HL-60 (cell line): ENCODE measurements around the gene TRIM67.

Experiments used
- DNase-seq, 2 experiments: peaks; one replicate each; pipeline ENCODE4 v3.0.0-alpha.2; 2010 to 2020; ENCODE audit warnings: low read depth in 1 of 2, low spot score in 1 of 2
- H3K27ac ChIP-seq: fragments of 250-450 bp; sonication (Bioruptor Pico); replicated peaks from 2 replicates; pipeline ENCODE4 v1.5.1; 2020; ENCODE audit warnings: mild to moderate bottlenecking, moderate library complexity
- H3K27me3 ChIP-seq: fragments of 250-450 bp; sonication (Bioruptor Pico); 2 replicates; pipeline ENCODE4 v1.5.1; 2021; ENCODE audit warnings: mild to moderate bottlenecking, moderate library complexity; ENCODE audit not compliant: insufficient read depth, poor library complexity, severe bottlenecking
- H3K4me3 ChIP-seq: replicated peaks from 2 replicates; pipeline ENCODE4 v1.5.1; 2011; ENCODE audit warnings: mild to moderate bottlenecking, control low read depth, low read length; ENCODE audit not compliant: insufficient read depth
- CTCF ChIP-seq: IDR thresholded peaks from one replicate; pipeline ENCODE4 v1.5.1; 2011; ENCODE audit warnings: low read length, control low read depth, inconsistent platforms; ENCODE audit not compliant: insufficient read depth
- GABPA ChIP-seq: IDR thresholded peaks from 2 replicates; pipeline ENCODE4 v1.6.1; 2012; ENCODE audit warnings: low read depth
- POLR2AphosphoS5 ChIP-seq: IDR thresholded peaks from 2 replicates; pipeline ENCODE4 v1.6.1; 2012; ENCODE audit warnings: low read depth
- REST ChIP-seq: IDR thresholded peaks from 2 replicates; pipeline ENCODE4 v1.6.1; 2012; ENCODE audit warnings: low read depth; ENCODE audit not compliant: insufficient replicate concordance
- SPI1 ChIP-seq: IDR thresholded peaks from 2 replicates; pipeline ENCODE4 v1.6.1; 2012; ENCODE audit warnings: low read depth, mild to moderate bottlenecking, borderline replicate concordance

TRIM67 gene

GRCh38 chr1:231171623-231172197 lies 9.9 kb downstream of the TRIM67 start:
- H3K4me3 ChIP-seq: no peak overlapping the region
- no peak for DNase-seq
- H3K27ac ChIP-seq: no peak overlapping the region
- no peak for TF ChIP-seq SPI1
- TF ChIP-seq POLR2AphosphoS5: no peak
- no peak for TF ChIP-seq CTCF
- TF ChIP-seq GABPA: no peak
- no peak for TF ChIP-seq REST
- H3K27me3 ChIP-seq: peaks cover 9% of the 10 kb centered on the region

- Histone ChIP-seq H3K27ac (no peak overlapping the region), H3K4me3 (no peak overlapping the region), H3K27me3 (peaks cover 9% of the 10 kb centered on the region)
- TF ChIP-seq POLR2AphosphoS5 (no peak), CTCF (no peak), REST (no peak)
- DNase-seq: no peak
Measured at GRCh38 chr1:231172411-231172810, 10.6 kb downstream of the TRIM67 start.

GRCh38 chr1:231176421-231176820 lies 14.6 kb downstream of the TRIM67 start:
- DNase-seq: no peak
- TF ChIP-seq GABPA: no peak
- TF ChIP-seq CTCF: no peak
- no peak for TF ChIP-seq POLR2AphosphoS5
- TF ChIP-seq SPI1: no peak
- no peak for TF ChIP-seq REST
- H3K27me3 ChIP-seq: peaks cover 10% of the 10 kb centered on the region
- no peak overlapping the region for H3K27ac ChIP-seq
- no peak overlapping the region for H3K4me3 ChIP-seq
